ENCODE measurements around the gene CCDC51. TPM values are rescaled to one million over a fixed set of nuclear protein-coding genes. Genes with fewer than 3 reads are reported as not detected.

The CCDC51 gene
- total and polyA plus RNA-seq, 2 of the 13 experiments (the other 11 are each of a cell fraction or from before 2014, with no cell fraction given) = 18.1 to 29.4 TPM

GRCh38 chr3:48431224-48432029, 8.5 kb downstream of the CCDC51 start (continued):
- TF ChIP-seq HOXA5 (CRISPR knock-in tag; IDR thresholded peaks at IDR 0.05) (no peak), ZNF251 (CRISPR knock-in tag; IDR thresholded peaks at IDR 0.05) (no peak), RXRB (CRISPR knock-in tag; IDR thresholded peaks at IDR 0.05; ENCODE audit: borderline replicate concordance) (peak; percentile 93), ZSCAN25 (CRISPR knock-in tag; IDR thresholded peaks at IDR 0.05) (peak; percentile 93), DNMT1 (CRISPR knock-in tag; IDR thresholded peaks at IDR 0.05) (no peak), ZBTB39 (CRISPR knock-in tag; IDR thresholded peaks at IDR 0.05) (peak; percentile 86; the same call in 1 of the 2 replicates), KDM1A (CRISPR knock-in tag; IDR thresholded peaks at IDR 0.05) (0 out of 2 replicates have a peak, but pooled peaks have one; percentile 39), ZNF451 (CRISPR knock-in tag; IDR thresholded peaks at IDR 0.05) (peak; percentile 74; the same call in 1 of the 2 replicates), BORCS8-MEF2B (CRISPR knock-in tag; IDR thresholded peaks at IDR 0.05) (no peak; the same call in 1 of the 2 replicates), ZMYM4 (CRISPR knock-in tag; IDR thresholded peaks at IDR 0.05) (peak; percentile 53; the same call in 1 of the 2 replicates), ZNF205 (CRISPR knock-in tag; IDR thresholded peaks at IDR 0.05) (0 out of 2 replicates have a peak, but pooled peaks have one; percentile 59), MIER3 (CRISPR knock-in tag; IDR thresholded peaks at IDR 0.05; ENCODE audit: borderline replicate concordance) (peak; percentile 75; the same call in 1 of the 2 replicates)
- TF ChIP-seq, protein P1, sequence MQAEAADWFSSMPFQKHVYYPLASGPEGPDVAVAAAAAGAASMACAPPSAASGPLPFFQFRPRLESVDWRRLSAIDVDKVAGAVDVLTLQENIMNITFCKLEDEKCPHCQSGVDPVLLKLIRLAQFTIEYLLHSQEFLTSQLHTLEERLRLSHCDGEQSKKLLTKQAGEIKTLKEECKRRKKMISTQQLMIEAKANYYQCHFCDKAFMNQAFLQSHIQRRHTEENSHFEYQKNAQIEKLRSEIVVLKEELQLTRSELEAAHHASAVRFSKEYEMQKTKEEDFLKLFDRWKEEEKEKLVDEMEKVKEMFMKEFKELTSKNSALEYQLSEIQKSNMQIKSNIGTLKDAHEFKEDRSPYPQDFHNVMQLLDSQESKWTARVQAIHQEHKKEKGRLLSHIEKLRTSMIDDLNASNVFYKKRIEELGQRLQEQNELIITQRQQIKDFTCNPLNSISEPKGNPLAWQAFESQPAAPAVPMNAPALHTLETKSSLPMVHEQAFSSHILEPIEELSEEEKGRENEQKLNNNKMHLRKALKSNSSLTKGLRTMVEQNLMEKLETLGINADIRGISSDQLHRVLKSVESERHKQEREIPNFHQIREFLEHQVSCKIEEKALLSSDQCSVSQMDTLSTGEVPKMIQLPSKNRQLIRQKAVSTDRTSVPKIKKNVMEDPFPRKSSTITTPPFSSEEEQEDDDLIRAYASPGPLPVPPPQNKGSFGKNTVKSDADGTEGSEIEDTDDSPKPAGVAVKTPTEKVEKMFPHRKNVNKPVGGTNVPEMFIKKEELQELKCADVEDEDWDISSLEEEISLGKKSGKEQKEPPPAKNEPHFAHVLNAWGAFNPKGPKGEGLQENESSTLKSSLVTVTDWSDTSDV (CRISPR knock-in tag; IDR thresholded peaks at IDR 0.05) = no peak
- TF ChIP-seq, protein P2, sequence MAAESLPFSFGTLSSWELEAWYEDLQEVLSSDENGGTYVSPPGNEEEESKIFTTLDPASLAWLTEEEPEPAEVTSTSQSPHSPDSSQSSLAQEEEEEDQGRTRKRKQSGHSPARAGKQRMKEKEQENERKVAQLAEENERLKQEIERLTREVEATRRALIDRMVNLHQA (CRISPR knock-in tag; IDR thresholded peaks at IDR 0.05) = no peak
- TF ChIP-seq, protein P3, sequence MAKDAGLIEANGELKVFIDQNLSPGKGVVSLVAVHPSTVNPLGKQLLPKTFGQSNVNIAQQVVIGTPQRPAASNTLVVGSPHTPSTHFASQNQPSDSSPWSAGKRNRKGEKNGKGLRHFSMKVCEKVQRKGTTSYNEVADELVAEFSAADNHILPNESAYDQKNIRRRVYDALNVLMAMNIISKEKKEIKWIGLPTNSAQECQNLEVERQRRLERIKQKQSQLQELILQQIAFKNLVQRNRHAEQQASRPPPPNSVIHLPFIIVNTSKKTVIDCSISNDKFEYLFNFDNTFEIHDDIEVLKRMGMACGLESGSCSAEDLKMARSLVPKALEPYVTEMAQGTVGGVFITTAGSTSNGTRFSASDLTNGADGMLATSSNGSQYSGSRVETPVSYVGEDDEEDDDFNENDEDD (CRISPR knock-in tag; IDR thresholded peaks at IDR 0.05; ENCODE audit: borderline replicate concordance) = peak; percentile 35; the same call in 1 of the 2 replicates
- TF ChIP-seq, protein P4, sequence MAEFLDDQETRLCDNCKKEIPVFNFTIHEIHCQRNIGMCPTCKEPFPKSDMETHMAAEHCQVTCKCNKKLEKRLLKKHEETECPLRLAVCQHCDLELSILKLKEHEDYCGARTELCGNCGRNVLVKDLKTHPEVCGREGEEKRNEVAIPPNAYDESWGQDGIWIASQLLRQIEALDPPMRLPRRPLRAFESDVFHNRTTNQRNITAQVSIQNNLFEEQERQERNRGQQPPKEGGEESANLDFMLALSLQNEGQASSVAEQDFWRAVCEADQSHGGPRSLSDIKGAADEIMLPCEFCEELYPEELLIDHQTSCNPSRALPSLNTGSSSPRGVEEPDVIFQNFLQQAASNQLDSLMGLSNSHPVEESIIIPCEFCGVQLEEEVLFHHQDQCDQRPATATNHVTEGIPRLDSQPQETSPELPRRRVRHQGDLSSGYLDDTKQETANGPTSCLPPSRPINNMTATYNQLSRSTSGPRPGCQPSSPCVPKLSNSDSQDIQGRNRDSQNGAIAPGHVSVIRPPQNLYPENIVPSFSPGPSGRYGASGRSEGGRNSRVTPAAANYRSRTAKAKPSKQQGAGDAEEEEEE (CRISPR knock-in tag; IDR thresholded peaks at IDR 0.05; ENCODE audit: borderline replicate concordance) = no peak

Data from HepG2 (cell line).